Neuron (in vitro differentiated cells): ENCODE measurements around the gene AAR2.

Source experiments
- H2AFZ ChIP-seq: one replicate; pipeline ENCODE4 v1.6.1; 2013; ENCODE audit warnings: low read depth, mild to moderate bottlenecking, inconsistent platforms, low read length, moderate library complexity
- H3K27me3 ChIP-seq: one replicate; pipeline ENCODE4 v1.6.1; 2013; ENCODE audit warnings: low read length; ENCODE audit not compliant: insufficient read depth
- H3K36me3 ChIP-seq: one replicate; pipeline ENCODE4 v1.6.1; 2013; ENCODE audit warnings: low read length; ENCODE audit not compliant: insufficient read depth
- H3K4me1 ChIP-seq: one replicate; pipeline ENCODE4 v1.6.1; 2013; ENCODE audit warnings: low read length; ENCODE audit not compliant: insufficient read depth
- H3K4me3 ChIP-seq: 2 replicates; pipeline ENCODE4 v1.5.1; 2013; ENCODE audit warnings: mild to moderate bottlenecking, low read length, moderate library complexity
- H3K9me3 ChIP-seq: one replicate; pipeline ENCODE4 v1.6.1; 2013; ENCODE audit warnings: low read length

Gene AAR2

DNA sequence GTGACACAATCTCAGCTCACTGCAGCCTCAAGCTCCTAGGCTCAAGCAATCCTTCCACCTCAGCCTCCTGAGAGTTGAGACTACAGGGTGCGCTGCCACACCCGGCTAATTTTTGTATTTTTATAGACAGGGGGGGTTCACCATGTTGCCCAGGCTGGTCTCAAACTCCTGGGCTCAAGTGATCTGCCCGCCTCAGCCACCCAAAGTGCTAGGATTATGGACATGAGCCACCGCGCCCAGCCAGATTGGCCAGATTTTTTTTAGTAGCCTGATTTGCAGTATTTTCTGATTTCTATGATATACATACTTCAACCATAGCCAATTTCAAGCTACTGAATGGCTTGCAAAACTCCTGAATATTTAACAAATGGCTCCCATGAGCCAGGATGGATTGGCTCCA is 48.5 kb downstream of the AAR2 start:
- H3K4me1 ChIP-seq = no peaks in the 10 kb centered on the region
- H3K36me3 ChIP-seq = no peaks in the 10 kb centered on the region

DNA sequence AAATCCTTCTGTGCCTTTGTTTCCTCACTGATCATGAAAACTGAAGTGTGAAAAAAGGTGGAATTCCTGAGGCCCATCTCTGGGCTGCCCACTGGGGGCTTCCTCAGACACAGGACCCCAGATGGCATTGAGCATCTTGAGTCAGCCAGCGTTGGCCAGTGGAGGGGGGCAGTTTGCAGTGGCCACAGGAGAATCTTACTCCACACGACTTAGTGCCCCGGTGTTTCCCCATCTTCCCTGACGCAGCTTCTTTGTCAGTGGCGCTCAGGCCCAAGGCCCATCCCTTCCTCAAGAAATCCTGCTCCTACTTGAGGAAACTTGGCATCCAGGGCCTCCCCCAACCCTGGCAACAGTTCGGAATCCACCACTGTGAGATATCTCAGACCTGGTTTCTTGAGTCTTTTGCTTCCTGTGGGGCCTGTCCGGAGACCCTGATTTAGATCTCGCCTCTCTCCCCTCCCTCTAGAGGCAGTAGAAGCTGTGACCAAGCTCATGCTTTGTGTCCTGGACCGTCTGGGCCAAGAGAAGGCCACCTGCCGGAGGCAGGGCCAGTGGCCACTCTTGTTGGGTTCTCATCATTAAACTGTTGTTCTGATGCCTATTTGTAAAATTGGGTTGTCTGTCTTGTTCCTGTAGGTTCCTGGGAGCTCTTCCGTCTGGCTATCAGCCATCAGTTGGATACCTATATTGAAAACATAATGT is 49.6 kb downstream of the AAR2 start:
- H3K4me1 ChIP-seq = no peaks in the 10 kb centered on the region
- H3K27me3 ChIP-seq = no peaks in the 10 kb centered on the region
- H3K9me3 ChIP-seq = no peaks in the 10 kb centered on the region
- no peak overlapping the region for H2AFZ ChIP-seq
- H3K36me3 ChIP-seq = no peaks in the 10 kb centered on the region
- H3K4me3 ChIP-seq = no peak overlapping the region

More for the DNA sequence above, 48.5 kb downstream of the AAR2 start:
- Histone ChIP-seq H3K9me3 (no peaks in the 10 kb centered on the region), H2AFZ (no peak overlapping the region), H3K4me3 (no peak overlapping the region), H3K27me3 (no peaks in the 10 kb centered on the region)

DNA sequence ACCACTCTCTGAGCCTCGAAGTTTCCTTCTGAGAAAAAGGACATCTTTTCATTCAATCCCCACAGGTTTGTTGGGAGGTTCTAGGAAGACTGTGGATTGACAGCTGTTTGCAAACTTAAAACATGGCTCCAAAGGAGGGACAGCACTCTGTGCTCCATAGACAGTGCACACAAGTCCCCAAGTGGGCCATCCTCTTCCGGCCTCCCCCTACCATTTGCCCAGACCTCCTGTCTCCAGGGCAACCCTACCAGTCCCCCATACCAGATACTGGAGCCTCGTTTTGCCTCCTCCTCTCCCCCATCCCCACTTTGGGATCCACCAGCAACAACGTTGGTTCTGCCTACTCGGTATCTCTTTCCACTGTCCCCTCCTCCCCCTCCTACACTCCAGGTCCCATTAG is 61.4 kb downstream of the AAR2 start:
- H3K4me1 ChIP-seq = no peaks in the 10 kb centered on the region
- H3K36me3 ChIP-seq = no peaks in the 10 kb centered on the region
- H2AFZ ChIP-seq = no peak overlapping the region
- no peak overlapping the region for H3K4me3 ChIP-seq
- peaks cover 24% of the 10 kb centered on the region for H3K27me3 ChIP-seq
- H3K9me3 ChIP-seq = no peaks in the 10 kb centered on the region

DNA sequence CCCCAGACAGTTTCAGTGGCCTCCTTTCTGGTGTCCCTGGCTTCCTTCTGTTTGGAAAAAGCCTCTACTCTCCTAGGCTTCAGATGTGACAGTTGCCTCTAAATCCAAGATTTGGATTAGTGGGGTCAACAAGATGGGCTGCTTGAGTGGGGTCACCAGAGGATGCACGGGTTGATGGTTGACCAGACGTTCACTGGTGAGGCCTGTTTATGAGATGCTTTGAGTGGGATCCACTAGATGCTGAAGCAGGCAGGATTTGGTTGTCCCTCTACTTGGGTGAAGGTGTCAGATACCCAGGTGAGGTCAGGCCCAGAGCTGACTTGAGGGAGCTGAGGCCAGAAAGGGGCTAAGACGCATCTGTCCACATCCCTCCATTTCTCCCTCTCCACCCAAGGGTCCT is 61.8 kb downstream of the AAR2 start:
- H3K27me3 ChIP-seq = peaks cover 29% of the 10 kb centered on the region
- H3K9me3 ChIP-seq = no peaks in the 10 kb centered on the region
- H3K4me3 ChIP-seq = no peak overlapping the region
- no peak overlapping the region for H2AFZ ChIP-seq
- no peaks in the 10 kb centered on the region for H3K36me3 ChIP-seq
- H3K4me1 ChIP-seq = no peaks in the 10 kb centered on the region

DNA sequence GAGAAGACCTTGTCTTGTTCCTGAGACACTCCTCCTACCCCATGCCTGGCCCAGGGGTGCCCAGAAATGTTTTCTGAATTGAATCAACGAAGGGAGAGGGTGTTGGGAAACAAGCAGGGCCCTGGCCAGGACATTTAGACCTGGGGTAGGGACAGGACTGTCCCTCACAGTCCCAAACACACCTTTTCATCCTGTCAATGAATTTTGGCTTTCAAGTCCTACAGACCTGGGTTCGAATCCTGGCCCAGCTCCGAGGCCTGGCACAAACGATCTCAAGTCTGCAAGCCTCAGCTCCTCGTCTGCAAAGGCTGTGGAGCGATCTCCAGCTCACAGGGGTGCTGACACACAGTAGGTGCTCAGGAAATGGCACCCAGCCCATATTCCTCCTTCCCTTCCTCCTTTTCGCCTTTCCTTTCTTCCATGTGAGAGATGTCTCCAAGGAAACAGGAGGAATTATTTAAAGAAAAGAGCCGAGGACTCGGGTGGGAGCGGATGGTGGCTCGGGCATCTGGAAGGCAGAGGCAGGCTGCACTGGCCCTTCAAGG is 62.6 kb downstream of the AAR2 start:
- no peaks in the 10 kb centered on the region for H3K4me1 ChIP-seq
- no peaks in the 10 kb centered on the region for H3K9me3 ChIP-seq
- H2AFZ ChIP-seq = no peak overlapping the region
- no peaks in the 10 kb centered on the region for H3K36me3 ChIP-seq
- H3K4me3 ChIP-seq = no peak overlapping the region
- H3K27me3 ChIP-seq = peaks cover 37% of the 10 kb centered on the region

DNA sequence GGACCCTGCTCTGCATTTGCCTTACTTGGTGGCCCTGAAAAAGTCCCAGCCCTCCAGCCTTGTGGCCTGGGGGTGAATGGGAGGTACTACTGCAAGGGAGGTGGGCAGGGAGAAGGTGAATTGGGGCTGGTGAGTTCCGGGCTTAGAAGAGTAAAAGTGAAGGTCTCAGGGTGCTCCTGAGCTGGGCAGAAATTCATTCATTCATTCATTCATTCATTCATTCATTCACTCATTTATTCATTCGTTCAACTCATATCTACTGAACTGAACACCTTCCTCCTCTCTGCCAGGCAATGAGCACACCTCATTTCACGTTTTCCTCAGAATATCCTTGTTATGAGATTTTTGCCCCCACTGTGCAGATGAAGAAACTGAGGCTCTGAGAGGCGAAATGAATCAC is 63.2 kb downstream of the AAR2 start:
- Histone ChIP-seq H3K4me3 (no peak overlapping the region), H3K36me3 (no peaks in the 10 kb centered on the region), H3K27me3 (peaks cover 42% of the 10 kb centered on the region), H3K4me1 (no peaks in the 10 kb centered on the region), H3K9me3 (no peaks in the 10 kb centered on the region), H2AFZ (no peak overlapping the region)

DNA sequence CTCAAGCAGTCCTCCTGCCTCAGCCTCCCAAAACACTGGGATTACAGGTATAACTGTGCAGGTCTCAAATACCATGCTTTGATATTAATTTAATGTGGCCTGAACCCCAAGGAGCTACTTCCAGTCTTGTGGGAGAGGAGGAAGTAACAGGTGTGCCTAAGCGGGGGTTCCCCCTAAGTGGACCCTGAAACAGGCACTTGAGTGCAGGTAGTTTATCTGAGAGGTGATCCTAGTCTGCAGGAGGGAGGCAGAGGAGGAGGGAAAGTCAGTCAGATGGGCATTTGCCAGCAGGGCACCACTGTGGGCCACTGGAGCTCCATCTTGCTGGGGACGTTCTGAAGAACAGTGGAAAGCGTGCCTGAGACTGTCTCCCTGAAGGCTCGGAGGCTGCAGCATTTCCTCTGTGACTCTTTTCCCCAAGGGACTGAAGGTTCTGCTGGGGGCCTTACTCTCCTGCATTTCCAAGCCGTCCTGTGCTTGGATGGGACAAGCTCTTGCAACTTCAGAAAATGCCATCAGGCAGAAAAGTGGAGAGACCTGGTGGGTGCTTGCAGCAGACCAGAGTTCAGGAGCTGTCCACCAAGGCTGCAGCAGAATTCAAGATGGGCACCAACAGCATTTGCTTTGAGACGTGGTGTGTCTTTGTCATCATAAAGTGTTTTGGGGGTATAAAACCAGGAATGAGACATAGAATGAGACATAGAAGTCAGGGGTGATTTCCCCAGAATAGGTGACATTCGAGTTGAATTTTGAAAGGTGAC is 65.3 kb downstream of the AAR2 start:
- Histone ChIP-seq H2AFZ (no peak overlapping the region), H3K4me3 (no peak overlapping the region), H3K9me3 (no peaks in the 10 kb centered on the region), H3K4me1 (peaks cover under 1% of the 10 kb centered on the region), H3K27me3 (peaks cover 59% of the 10 kb centered on the region), H3K36me3 (no peaks in the 10 kb centered on the region)

DNA sequence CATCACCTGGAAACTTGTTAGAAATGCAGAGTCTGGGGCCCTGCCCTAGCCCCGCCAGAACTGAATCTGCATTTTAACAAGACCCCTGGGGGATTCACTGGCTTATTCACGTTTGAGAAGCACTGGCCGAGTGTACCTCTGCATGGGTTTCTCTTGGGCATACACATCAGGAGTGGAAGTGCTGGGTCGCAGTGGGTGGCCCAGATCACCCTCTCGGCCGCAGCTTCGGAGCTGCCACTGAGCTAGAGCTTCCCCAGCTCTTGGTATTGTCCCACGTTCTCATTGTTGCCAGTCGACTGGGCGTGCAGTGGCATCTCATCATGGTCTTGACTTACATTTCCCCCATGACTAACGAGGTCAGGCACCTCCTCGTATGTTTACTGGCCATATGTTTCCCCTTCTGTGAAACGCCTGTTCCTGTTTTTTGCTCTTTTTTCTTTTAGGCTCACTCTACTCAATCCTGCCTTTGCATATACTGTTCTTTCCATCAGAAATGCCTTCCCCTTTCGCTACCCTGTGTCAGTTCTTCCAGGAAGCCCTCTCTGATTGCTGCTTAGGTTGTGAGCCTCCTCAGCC is 66.8 kb downstream of the AAR2 start:
- Histone ChIP-seq H3K27me3 (peaks cover 66% of the 10 kb centered on the region), H3K36me3 (no peaks in the 10 kb centered on the region), H3K4me1 (peaks cover 6% of the 10 kb centered on the region), H2AFZ (no peak overlapping the region), H3K4me3 (no peak overlapping the region), H3K9me3 (no peaks in the 10 kb centered on the region)

DNA sequence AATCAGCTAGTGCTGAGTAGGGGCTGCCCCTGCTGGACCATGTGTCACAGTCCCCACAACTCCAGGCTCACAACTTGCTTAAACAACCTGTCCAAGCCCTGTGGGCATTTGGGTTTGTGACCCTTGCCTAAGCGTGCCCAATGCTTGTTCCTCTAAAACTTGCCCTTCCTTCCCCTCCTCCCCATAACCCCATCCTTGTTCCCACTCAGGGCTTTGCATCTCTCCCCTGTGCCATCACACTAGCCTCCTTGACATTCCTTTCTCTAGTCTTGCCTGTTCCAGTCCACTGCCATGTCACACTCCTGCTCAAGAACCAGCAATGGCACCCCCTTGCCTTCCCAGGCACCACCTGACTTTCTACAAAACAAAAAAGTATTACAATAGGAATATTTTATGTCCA is 67.6 kb downstream of the AAR2 start:
- H3K9me3 ChIP-seq = no peaks in the 10 kb centered on the region

DNA sequence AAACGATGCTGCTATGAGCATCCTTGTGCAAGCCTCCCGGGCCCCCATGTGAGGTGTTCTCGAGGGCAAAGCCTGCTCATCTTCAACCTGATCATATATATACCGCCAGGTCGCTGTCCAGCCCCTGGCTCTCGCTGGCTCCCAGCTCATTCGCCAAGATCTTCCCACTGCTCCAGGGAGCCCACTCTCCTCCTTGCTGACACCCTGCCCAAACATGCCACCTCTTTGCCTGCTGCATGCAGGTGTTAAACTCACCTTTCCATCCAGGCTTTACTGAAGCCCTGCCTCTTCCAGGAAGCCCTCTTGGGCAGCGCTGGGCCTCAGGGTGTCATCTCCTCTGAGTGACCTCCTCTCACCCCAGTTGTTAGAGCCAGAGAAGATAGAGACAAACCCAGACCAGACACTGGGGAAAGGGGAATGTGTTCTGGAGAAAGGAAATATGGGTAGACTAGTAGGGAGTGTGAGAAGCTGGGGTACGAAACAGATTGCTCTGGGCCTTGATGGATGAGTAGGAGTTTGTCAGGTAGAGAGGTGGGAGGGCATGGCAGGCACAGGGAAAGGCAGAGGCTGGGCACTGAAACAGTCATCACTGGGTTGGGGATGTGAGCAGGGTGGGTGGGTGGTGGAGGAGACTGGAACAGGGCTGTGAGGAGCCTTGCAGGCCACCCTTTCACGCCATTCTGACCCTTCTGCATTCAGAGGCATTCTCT is 68.7 kb downstream of the AAR2 start:
- Histone ChIP-seq H3K4me3 (no peak overlapping the region), H2AFZ (no peak overlapping the region), H3K27me3 (peaks cover 82% of the 10 kb centered on the region), H3K36me3 (no peaks in the 10 kb centered on the region), H3K4me1 (peaks cover 6% of the 10 kb centered on the region), H3K9me3 (no peaks in the 10 kb centered on the region)

More for the DNA sequence above, 67.6 kb downstream of the AAR2 start:
- no peaks in the 10 kb centered on the region for H3K36me3 ChIP-seq
- H3K4me1 ChIP-seq = peaks cover 6% of the 10 kb centered on the region
- H2AFZ ChIP-seq = no peak overlapping the region
- no peak overlapping the region for H3K4me3 ChIP-seq
- H3K27me3 ChIP-seq = peaks cover 73% of the 10 kb centered on the region

DNA sequence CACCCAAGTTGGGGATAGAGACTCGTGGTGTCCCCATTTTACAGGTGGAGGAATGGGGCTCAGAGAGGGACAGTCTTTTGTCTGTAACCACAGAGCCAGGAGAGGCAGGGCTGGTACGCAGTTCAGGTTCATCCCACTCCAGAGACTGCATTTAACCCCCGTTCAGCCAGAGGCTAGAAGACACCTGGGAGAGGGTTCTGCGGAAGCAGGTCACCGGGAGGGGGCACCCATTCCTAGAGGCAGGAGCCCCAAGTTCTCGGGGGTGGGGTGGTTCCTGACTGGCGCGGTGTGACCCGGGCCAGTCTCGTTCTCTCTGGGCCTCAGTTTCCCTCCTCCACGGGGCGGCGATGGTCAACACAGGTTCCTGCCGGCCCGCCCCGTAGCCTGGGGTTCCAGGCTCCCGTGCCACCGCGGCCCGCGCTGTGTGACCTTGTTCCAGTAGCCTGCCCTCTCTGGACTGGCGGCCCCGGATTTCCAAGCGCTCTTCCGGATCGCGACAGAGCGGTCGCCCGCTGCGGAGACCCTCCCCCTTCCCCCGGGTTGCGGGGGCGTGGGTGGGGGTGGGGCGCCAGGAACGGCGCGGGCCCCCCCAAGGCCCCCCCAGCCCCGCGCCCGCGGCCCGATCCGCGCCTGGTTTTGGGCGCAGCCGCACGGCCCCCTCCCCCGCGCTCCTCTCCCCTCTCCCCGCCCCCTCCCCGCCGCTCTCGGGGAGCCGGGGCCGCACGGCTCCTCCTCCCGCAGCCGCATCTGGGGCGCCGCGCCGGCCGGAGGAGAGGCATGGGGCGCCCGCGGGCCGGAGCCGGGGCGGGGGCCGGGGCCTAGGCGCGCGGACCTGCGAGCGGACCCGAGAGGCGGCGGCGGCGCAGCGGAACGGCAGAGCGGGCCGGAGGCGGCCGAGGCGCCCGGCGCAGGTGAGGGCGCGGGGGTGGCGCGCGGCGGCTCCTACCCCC is 69.6 kb downstream of the AAR2 start, which contains the start of gene DLGAP4:
TSS of gene DLGAP4 (plus strand) at position 738 of the 950 bp plus-strand sequence. CDS start 125,379 bp downstream, outside the sequence.
- Histone ChIP-seq H3K4me3 (peak within 1 kb of the TSS; percentile 38), H3K36me3 (no peaks in the 10 kb centered on the region), H3K4me1 (peaks cover 6% of the 10 kb centered on the region), H3K9me3 (no peaks in the 10 kb centered on the region), H3K27me3 (peaks cover 83% of the 10 kb centered on the region), H2AFZ (peak within 1 kb of the TSS; percentile 60)
